Measurements from ENCODE around the gene ATE1.
"Not testable (repeated sequence)": the region's sequence is repeated elsewhere in the genome, so short reads cannot be mapped to it uniquely, and the experiment has no call there.

ATE1 gene

DNA sequence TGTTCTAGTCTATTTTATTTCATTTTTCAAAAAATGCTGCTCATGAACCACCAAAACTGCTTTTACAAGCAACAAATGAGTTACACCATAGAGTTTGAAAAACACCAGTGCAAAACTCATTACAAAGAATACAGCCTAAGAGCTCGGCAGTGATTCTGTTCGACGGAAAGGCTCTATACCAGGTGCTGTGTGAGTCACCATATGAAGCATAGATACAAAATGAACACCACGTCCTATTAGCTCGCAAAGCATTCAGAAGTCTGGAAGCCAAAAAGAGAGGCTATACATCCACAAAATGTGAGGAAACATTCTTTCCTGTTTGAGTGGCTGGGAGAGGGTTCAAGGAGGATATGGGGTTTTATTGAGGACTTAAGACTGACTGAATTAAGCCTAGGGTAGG is 136.1 kb downstream of the ATE1 start:
- no peak for DNase-seq (ENCODE audit: low read depth, low spot score)

- no peak for DNase-seq (ENCODE audit: low read depth, low spot score)
These were observed 139.1 kb downstream of the ATE1 start for GRCh38 chr10:121788717-121789116.

GRCh38 chr10:121788115-121788514 is 139.7 kb downstream of the ATE1 start:
- no peak for DNase-seq (ENCODE audit: low read depth, low spot score)

DNA sequence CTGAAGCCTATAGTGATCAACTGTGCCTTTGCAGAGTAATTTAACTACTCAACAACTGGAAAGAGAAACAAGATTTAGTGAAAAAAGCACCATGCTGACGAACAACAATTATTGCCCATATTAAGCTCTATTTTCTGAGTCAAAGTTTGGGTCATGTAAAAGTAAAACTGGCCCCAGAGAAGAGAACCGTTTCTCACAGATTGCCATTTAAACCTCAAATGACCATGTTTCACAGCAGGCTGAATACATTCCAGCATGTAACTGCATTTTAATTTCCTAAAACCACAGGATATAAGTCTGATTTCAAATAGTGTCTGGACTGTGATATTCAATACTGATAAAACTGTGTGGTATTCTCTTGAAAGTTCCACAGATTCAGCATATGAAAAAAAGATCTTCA is 140.7 kb downstream of the ATE1 start:
- no peak for DNase-seq (ENCODE audit: low read depth, low spot score)

DNA sequence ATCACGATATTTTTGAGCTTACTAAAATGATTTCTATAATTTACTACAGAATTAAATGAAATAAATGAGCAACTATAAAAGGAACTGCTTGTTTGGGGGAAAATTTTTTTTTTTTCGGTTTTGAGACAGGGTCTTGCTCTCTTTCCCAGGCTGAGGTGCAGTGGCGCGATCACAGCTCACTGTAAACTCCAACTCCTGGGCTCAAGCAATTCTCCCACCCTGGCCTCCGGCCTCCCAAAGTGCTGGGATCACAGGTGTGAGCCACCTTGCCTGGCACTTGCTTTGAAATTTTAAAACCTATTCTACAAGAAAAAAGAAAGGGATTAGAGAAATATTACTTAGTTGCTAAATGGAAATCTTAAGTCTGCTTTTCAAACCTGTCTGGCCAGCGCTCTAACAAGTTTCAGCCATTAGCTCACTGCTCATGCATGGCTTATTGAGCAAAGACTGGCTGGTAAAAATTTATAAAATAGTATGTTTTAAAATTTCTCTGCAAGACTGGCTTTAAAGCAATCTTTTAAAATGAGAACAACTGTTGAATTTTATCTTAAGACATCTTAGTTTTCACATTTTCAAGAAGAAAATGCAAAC is 144.0 kb downstream of the ATE1 start:
- no peak for DNase-seq (ENCODE audit: low read depth, low spot score)

DNA sequence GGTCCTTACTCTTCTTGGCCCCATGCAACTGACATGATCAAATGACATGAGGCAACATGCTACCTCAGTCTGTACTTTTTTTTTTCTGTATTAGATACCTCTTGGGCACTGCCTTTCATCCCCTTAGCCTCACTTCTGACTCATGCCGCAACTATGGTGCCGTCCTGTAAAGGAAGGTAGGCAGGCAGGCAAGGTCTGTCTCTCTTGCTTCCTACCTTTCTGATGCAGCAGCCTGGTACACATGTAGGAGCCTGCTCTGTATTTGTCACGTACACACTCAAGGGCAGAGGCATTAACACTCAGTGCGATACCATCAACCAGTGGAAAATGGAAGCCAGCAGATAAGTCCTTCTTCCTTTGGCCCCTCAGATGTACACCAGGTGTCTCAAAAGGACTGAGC is 146.7 kb downstream of the ATE1 start:
- no peak for DNase-seq (ENCODE audit: low read depth, low spot score)

- DNase-seq (ENCODE audit: low read depth, low spot score), result no peak
These were observed 153.0 kb downstream of the ATE1 start for GRCh38 chr10:121774813-121775212.

DNA sequence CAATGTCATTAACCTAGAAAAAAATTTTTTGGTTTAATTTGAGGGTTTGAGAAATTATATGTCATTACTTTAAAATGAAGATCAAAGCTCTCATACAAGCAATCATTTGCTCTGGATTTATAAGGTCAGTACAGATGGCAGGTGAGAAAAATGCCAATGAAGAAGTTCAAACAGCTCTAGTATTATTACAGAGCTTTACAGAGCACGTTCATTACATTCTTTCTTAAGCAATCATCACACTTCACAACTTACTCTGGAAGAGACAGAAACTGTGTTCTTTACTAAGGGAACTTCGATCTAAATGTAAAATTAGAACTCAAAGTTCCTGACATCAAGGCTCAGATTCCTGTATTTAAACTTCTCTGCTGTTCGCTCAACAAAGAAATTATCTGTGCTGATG is 153.4 kb downstream of the ATE1 start:
- no peak for DNase-seq (ENCODE audit: low read depth, low spot score)

DNA sequence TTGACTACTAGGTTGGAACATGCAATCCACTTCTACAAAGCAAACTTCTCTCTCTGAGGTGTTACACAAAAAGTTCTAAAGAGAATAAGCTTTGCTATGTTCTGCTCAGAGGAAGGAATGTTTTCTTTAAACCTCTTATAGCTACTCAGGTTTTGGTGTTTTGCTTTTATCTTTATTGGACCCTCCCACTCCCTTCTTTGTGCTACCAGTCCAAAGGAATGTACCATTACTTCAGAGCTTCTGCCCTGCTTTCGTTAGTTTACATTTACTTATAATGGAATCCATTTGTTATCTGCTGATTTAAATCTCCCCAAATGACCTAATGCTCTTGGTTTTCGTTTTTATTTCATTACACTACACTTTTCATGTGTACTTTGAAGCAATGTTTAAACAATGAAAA is 154.9 kb downstream of the ATE1 start:
- no peak for DNase-seq (ENCODE audit: low read depth, low spot score)

- no peak for DNase-seq (ENCODE audit: low read depth, low spot score)
These were observed 155.4 kb downstream of the ATE1 start for GRCh38 chr10:121772406-121772805.

- no peak for DNase-seq (ENCODE audit: low read depth, low spot score)
These were observed 155.9 kb downstream of the ATE1 start for GRCh38 chr10:121771966-121772365.

GRCh38 chr10:121766426-121766825 is 161.4 kb downstream of the ATE1 start:
- DNase-seq (ENCODE audit: low read depth, low spot score), result no peak

GRCh38 chr10:121765204-121765603 is 162.6 kb downstream of the ATE1 start:
- DNase-seq (ENCODE audit: low read depth, low spot score), result no peak

- no peak for DNase-seq (ENCODE audit: low read depth, low spot score)
These were observed 163.4 kb downstream of the ATE1 start for GRCh38 chr10:121764233-121764942.

DNA sequence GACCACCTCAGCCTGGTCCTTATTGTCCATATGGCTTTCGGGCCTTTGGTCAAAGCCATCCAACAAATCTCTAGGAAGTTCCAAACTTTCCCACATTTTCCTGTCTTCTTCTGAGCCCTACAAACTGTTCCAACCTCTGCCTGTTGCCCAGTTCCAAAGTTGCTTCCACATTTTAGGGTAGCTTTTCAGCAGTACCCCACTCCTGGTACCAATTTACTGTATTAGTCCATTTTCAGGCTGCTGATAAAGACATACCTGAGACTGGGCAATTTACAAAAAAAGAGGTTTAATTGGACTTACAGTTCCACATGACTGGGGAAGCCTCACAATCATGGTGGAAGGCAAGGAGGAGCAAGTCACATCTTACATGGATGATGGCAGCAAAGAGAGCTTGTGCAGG is 170.6 kb downstream of the ATE1 start:
- DNase-seq (ENCODE audit: low read depth, low spot score), result not testable (repeated sequence)

DNA sequence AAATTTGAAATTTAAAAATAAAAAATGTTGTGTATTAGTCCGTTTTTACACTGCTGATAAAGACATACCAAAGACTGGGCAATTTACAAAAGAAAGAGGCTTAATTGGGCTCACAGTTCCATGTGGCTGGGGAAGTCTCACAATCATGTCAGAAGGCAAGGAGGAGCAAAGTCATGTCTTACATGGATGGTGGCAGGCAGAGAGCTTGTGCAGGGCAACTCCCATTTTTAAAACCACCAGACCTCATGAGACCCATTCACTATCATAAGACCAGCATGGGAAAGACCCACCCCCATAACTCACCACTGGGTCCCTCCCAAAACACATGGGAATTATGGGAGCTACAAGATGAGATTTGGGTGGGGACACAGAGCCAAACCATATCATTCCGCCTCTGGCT is 172.3 kb downstream of the ATE1 start:
- not testable (repeated sequence) for DNase-seq (ENCODE audit: low read depth, low spot score)

GRCh38 chr10:121754666-121755065 is 173.2 kb downstream of the ATE1 start:
- DNase-seq (ENCODE audit: low read depth, low spot score), result no peak

DNA sequence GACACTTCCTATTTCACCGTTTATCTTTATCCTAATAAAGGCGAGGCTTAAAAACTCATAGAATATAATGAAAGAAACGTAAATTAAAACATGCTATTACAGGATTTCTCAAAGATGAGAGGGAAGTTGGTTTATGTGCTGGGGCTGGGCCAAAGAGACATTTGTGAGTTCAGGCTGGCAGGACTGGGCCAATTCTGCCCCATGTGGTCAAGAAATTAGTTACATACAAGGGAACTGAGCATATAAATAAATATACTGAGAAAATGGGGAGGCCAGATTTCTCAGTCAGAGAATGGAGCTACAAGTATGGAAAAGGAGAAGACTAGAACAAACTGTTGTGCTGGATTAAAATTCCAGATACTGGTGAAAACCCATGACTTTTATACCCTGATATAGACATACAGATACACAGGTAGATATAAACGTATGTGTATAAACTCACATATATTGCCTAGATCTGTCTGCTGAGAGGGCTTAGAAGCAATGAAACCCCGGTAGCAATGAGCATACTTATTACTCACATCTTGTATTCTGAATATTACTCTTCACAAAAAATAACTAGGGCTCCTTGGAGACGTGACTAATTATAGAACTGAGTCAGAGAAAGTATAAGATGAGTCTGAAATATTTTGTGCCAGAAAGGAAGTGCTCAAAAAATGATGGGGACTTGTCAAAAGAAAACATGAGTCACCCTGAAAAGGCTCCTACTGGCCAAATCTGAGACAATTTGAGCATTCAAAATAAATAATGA is 173.9 kb downstream of the ATE1 start:
- no peak for DNase-seq (ENCODE audit: low read depth, low spot score)

- no peak for DNase-seq (ENCODE audit: low read depth, low spot score)
These were observed 176.6 kb downstream of the ATE1 start for GRCh38 chr10:121751191-121751760.

DNA sequence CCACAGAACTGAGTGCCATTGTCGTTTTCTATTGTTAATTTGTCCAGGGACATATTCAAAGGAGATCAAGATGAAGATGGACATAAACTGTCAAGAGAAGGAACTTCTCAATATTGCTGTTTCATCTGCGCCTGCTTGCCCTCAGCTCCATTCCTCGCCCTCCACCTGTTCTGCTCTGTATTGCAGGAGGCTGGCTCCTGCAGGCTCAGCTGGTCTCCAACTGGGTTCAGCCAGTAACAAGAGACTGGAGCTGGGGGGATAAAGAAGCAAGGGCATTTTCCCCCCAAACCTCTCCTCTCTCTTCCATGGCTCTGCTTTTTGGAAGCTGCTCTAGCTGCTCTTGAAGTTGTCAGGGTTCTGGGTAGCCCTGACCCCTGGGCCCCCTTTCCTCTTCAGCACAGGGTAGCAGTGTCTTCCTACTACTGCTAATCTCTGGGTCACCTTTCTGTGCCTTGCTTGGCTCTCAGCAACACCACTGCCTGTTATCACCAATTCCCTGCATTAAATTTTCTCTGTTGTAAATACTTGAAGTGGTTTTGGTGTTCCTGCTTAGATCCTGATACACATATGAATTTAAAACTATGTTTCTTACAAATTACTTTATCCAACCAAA is 180.6 kb downstream of the ATE1 start:
- DNase-seq (ENCODE audit: low read depth, low spot score), result no peak

- DNase-seq (ENCODE audit: low read depth, low spot score), result no peak
These were observed 186.5 kb downstream of the ATE1 start for GRCh38 chr10:121741248-121741792.

- DNase-seq (ENCODE audit: low read depth, low spot score), result no peak
These were observed 187.8 kb downstream of the ATE1 start for GRCh38 chr10:121740069-121740468.

Data from activated CD4-positive, CD25-positive, alpha-beta regulatory T cell treated with anti-CD3 and anti-CD28 coated beads, Interleukin-2, amount 50 U/mL, for 16 hours (primary cell).